HG03342 (cell line): ENCODE data around the gene MPC1L.

Source experiments
- ATAC-seq: cut with Tn5 transposase; IDR thresholded peaks from one replicate; pipeline ENCODE4 v1.9.1; 2021; ENCODE audit warnings: mild to moderate bottlenecking, moderate library complexity; ENCODE audit not compliant: unreplicated experiment

Gene MPC1L

GRCh38 chrX:40625294-40625693 lies 2.1 kb downstream of the MPC1L start:
- ATAC-seq = no peak

DNA sequence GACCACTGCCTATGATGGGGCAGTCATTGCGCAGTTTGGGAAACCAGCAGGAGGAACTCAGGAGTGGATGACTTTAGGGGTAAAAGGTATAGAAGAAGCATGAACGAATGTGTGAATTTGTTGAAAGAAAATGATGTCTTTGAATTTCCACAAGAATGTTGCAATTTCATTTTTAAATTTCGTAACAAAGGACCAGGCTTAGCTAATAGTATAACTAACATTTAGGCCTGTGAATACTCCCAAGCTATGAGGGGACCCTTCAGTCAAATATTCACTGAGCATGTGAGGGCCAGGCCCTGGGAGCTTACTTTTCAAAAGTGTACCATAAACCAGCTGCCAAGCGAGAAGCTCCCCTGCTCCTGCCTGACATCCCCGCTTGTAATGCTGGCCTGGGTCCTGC lies 5.3 kb downstream of the MPC1L start:
- ATAC-seq = no peak

DNA sequence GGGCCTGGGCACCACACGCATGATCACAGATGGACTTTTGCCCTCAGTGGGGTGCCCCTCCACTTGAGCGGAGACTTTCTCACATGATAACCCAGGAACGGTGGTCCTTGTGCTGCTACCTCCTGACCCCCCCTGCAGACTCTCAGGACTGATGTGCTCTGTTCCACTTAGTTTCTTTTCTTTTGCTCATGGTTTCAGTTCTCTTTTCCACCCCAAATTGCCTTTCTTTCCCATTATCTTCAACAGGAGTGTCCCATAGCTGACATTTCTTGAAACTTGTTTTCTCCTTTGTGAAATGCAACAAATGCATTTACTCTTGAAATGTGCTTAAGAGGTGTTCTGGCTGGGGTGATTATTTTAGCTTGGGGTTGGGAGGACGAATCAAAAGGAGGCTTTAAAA lies 9.0 kb downstream of the MPC1L start:
- ATAC-seq = no peak

DNA sequence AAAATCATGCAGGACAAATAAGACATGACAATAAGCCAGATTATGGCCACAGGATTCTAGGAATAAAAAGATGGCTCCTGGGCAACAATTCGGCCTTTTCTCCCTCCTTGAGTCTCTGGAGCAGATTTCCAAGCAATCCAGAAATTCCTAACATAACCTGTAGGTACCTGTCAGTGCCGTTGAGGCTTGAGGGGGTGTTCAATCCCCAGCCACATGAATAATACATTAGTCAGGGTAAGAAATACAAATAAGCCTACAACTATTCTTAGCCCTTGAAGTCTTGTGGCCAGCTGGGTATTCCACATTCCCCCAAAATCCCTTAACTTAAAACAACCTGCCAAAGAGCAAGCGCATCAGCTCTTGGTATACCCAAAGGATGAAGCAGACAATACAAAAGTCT lies 14.5 kb downstream of the MPC1L start:
- ATAC-seq = no peak

- ATAC-seq = no peak
Measured at GRCh38 chrX:40644176-40644575, 20.9 kb downstream of the MPC1L start.

GRCh38 chrX:40644821-40645358 lies 21.7 kb downstream of the MPC1L start:
- ATAC-seq = peak; percentile 33

GRCh38 chrX:40646489-40647306 lies 23.5 kb downstream of the MPC1L start:
- ATAC-seq = peak; percentile 22

GRCh38 chrX:40647307-40648197 lies 24.3 kb downstream of the MPC1L start, which contains the start of gene CXorf38:
TSS of gene CXorf38 (minus strand) at chrX:40647561. CDS start at chrX:40647520, 41 bp downstream.
- ATAC-seq = peak; percentile 61

DNA sequence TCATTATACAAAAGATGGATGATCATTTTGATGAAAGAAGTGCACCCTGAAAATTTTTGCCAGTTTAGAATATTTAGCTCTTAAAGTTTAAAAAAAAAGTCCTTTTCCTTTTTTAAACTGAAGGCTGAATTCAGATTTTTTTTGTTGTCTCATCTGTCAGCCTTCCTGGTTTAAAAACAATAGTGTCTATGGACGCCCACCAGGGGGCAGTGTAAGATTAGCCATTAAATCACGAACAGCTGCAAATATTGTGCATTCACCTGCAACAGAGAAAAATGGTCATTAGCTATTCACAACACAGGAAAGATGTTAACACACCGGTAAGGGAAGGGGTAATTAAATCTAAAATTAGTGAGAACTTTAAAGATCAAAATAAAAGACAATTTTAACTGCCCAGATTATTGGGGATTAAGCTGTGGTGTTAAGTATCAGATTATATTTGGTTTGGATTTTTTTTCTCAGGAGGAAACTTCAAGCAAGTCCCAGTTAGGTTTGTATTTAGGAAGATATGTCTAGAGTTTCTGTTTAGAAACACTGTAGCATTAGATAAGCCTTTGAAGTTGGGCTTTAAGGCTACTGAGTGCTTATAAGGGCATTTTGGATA lies 28.5 kb downstream of the MPC1L start:
- no peak for ATAC-seq

DNA sequence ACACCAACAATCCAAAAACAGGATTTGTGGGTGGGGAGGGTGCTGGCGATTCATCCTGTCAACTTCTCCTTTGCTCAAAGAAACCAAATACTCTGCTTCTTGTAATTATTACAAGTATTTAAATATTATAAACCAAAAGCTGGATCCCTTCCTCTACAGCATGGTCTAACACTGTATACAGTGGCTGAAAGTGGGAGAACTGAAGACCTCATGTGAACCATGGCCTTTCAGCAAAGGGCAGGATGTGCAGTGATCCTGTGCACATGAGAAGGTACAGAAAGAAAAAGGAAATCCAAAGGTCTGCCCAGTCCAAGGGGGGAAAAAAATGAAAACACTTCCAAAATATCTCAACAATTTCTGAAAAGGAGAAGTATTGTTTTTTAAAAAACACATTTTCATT lies 29.4 kb downstream of the MPC1L start:
- no peak for ATAC-seq

DNA sequence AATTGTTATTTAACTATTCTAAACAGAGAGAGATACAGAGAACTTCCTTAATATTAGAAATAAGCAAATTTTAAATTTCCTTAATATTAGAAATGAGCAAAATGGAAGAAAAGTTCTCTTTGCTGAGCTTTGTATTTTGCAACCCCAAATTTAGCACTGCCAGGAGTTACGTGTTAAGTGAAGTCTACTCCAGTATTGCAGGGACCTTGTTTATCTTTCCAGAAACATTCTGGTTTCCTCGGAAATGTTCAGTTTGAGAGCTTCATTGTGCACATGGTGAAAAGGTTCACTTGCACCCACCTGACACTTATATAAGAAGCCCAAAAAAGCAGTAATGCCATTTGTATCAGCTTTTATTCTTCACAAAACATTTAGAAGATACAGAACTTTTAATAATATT lies 30.3 kb downstream of the MPC1L start:
- ATAC-seq = no peak

GRCh38 chrX:40660381-40660780 lies 37.2 kb downstream of the MPC1L start:
- no peak for ATAC-seq

DNA sequence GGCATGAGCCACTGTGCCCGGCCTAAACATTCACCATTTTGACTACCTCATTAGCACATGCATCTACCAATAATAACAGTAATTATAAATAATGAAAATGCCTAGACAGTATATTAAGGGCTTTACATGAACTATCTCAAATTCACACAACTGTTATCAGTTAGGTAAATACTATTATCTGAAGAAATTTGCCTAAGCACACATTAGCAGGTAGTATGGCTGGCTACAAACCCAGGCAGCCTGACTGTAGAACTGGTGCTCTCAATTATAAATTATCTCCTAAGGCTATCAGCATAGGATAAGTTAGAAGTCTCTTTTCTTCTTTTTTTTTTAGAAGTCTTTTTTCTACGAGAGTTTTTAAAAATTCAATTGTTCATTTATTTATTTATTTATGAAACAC lies 38.3 kb downstream of the MPC1L start:
- no peak for ATAC-seq

- ATAC-seq = no peak
Measured at GRCh38 chrX:40663078-40663740, 40.0 kb downstream of the MPC1L start.

DNA sequence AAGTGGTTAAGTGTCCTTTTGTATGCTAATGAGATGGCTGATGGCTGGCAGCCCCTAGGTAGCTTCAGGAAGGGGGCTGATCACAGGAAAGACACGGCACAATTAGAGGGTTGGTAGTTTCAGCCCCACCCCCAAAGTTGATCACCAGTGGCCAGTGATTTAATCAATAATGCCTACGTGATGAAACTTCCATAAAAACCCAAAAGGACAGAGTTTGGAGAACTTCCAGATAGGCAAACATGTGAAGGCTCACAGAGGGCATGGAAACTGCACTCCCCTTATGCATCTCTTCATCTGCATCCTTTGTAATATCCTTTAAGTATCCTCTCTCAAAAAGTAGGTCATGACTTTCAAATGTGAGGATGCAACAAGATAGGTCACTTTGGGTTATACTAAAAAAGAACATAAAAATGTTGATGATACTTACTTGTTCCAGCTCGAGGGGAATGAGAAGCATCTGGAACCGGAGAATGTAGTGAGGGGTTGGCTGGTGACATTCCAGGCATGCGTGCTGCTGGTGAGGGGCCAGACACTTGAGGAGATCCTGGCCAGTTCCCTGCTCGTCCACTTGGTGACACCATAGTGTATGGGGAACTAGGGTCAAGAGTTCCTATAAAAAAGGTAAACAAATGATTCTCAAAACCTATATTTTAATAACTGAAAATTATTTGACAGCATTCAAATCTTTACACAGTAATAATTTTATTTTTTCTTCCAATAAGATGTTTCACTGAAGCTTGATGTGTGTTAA lies 40.8 kb downstream of the MPC1L start:
- no peak for ATAC-seq

DNA sequence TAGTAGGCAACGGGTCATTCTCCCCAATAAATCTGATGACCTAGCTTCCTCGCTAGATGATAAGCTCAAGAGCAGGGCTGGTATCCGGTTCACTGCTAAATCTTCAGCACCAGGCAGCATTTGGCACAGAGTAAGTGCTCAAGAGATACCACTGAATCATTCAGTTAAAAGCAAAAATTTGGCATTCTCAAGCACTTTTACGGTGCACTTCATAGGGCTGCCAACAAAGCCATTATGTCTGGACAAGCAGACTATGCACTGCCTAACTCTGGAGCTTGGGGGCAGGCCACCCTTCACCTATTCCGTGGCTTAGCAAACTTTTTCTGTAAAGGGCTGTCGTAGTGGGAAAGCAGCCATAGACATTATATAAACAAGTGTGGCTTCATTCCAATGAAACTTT lies 47.9 kb downstream of the MPC1L start:
- no peak for ATAC-seq
